SK-N-SH (cell line): ENCODE measurements around the gene RPRM. TPM values are rescaled to one million over a fixed set of nuclear protein-coding genes. Genes with fewer than 3 reads are reported as not detected.

Experiments used
- CTCF ChIA-PET: fragments of 300-600, 350-600 bp; formaldehyde crosslinking; extraction: SDS; loops from one replicate; lab custom pipeline; 2021; lab: Yijun Ruan, JAX
- POLR2A ChIA-PET: fragments of 350-600 bp; sonication (Branson Sonifier 250); formaldehyde crosslinking; extraction: SDS; loops from one replicate; lab custom pipeline; 2020; ENCODE audit warnings: antibody characterized with exemption, inconsistent platforms; lab: Yijun Ruan, JAX
- DNase-seq: peaks from one replicate; pipeline ENCODE4 v3.0.0; 2012
- H2AFZ ChIP-seq: fragments of 200-600 bp; sonication (generic); 2 replicates; pipeline ENCODE4 v1.8.1; 2016; ENCODE audit warnings: antibody characterized with exemption, mild to moderate bottlenecking, low read depth
- H3F3A ChIP-seq: fragments of 200-600 bp; sonication (generic); replicated peaks from 2 replicates; pipeline ENCODE3; 2016; ENCODE audit warnings: antibody characterized with exemption, mild to moderate bottlenecking; ENCODE audit not compliant: insufficient read depth
- H3K27ac ChIP-seq, 2 experiments: fragments of 200-500 bp in 1 of 2; fragments of 200-600 bp in 1 of 2; sonication (Bioruptor generic) in 1 of 2; sonication (generic), shearing (Covaris generic) in 1 of 2; 2 replicates each; pipeline versions ENCODE4 v1.5.1 to v1.6.1; 2014 to 2016; ENCODE audit warnings: low read depth in 2 of 2, inconsistent platforms in 1 of 2, low read length in 1 of 2, mild to moderate bottlenecking in 1 of 2, mixed read lengths in 1 of 2
- H3K27me3 ChIP-seq: fragments of 200-600 bp; sonication (generic), shearing (Covaris generic); 2 replicates; pipeline ENCODE4 v1.6.1; 2016; ENCODE audit warnings: mixed run types; ENCODE audit not compliant: insufficient read depth
- H3K36me3 ChIP-seq, 2 experiments: fragments of 200-500 bp in 1 of 2; fragments of 200-600 bp in 1 of 2; sonication (Bioruptor generic) in 1 of 2; sonication (generic) in 1 of 2; replicated peaks in 1 of 2; 2 replicates each; pipeline versions ENCODE3 to v1.5.1; 2014 to 2016; ENCODE audit warnings: low read length in 1 of 2, mild to moderate bottlenecking in 1 of 2; ENCODE audit not compliant: insufficient read depth in 2 of 2, control insufficient read depth in 1 of 2
- H3K4me1 ChIP-seq, 2 experiments: fragments of 200-500 bp in 1 of 2; fragments of 200-600 bp in 1 of 2; sonication (Bioruptor generic) in 1 of 2; sonication (generic), shearing (Covaris generic) in 1 of 2; 2 replicates each; pipeline versions ENCODE4 v1.5.1 to v1.6.1; 2014 to 2016; ENCODE audit warnings: low read depth in 1 of 2, low read length in 1 of 2, mixed run types in 1 of 2; ENCODE audit not compliant: insufficient read depth in 2 of 2, control insufficient read depth in 1 of 2
- H3K4me2 ChIP-seq: fragments of 200-600 bp; sonication (generic), shearing (Covaris generic); 2 replicates; pipeline ENCODE4 v1.6.1; 2017; ENCODE audit warnings: mixed run types
- H3K4me3 ChIP-seq, 2 experiments: fragments of 200-500 bp in 1 of 2; fragments of 200-600 bp in 1 of 2; sonication (Bioruptor generic) in 1 of 2; sonication (generic), shearing (Covaris generic) in 1 of 2; 2 replicates each; pipeline versions ENCODE4 v1.5.1 to v1.8.1; 2014 to 2016; ENCODE audit warnings: low read depth in 2 of 2, inconsistent platforms in 1 of 2, low read length in 1 of 2, mild to moderate bottlenecking in 1 of 2, mixed read lengths in 1 of 2, moderate library complexity in 1 of 2
- H3K79me2 ChIP-seq: fragments of 200-600 bp; sonication (generic); 2 replicates; pipeline ENCODE4 v1.8.1; 2017; ENCODE audit warnings: mild to moderate bottlenecking; ENCODE audit not compliant: insufficient read depth
- H3K9ac ChIP-seq: fragments of 200-600 bp; sonication (generic); 2 replicates; pipeline ENCODE4 v1.6.1; 2017; ENCODE audit warnings: mixed run types
- H3K9me2 ChIP-seq: fragments of 200-600 bp; sonication (generic); 2 replicates; pipeline ENCODE4 v1.6.1; 2017; ENCODE audit warnings: mixed run types
- H3K9me3 ChIP-seq: fragments of 200-600 bp; sonication (generic); 2 replicates; pipeline ENCODE4 v1.6.1; 2017; ENCODE audit warnings: mixed run types, mild to moderate bottlenecking, moderate library complexity
- H4K20me1 ChIP-seq: fragments of 200-600 bp; sonication (generic); 2 replicates; pipeline ENCODE4 v1.6.1; 2017; ENCODE audit warnings: mild to moderate bottlenecking, mixed run types; ENCODE audit not compliant: insufficient read depth
- CHD2 ChIP-seq: fragments of 150-350 bp; IDR thresholded peaks from 2 replicates; pipeline ENCODE4 v1.6.1; 2018; ENCODE audit warnings: low read length; ENCODE audit not compliant: partially characterized antibody
- CTCF ChIP-seq: fragments of 200-600 bp; sonication (generic); IDR thresholded peaks from 2 replicates; pipeline ENCODE4 v1.6.1; 2017; ENCODE audit warnings: antibody characterized with exemption, mild to moderate bottlenecking, moderate library complexity
- FOXJ3 ChIP-seq: sonication (generic); formaldehyde crosslinking; IDR thresholded peaks from 2 replicates; pipeline ENCODE4 v1.5.1; 2020; ENCODE audit warnings: mild to moderate bottlenecking, missing genetic modification reagents
- NRF1 ChIP-seq: IDR thresholded peaks from 2 replicates; pipeline ENCODE4 v1.6.1; 2012; ENCODE audit warnings: low read depth, mild to moderate bottlenecking, low read length
- PBX3 ChIP-seq: IDR thresholded peaks from 2 replicates; pipeline ENCODE4; 2012
- RAD21 ChIP-seq: IDR thresholded peaks from 2 replicates; pipeline ENCODE4 v1.6.1; 2012; ENCODE audit warnings: mild to moderate bottlenecking, low read length
- RCOR1 ChIP-seq: fragments of 150-350 bp; IDR thresholded peaks from 2 replicates; pipeline ENCODE4 v1.6.1; 2017; ENCODE audit warnings: antibody characterized with exemption, low read length
- SMC3 ChIP-seq: IDR thresholded peaks from 2 replicates; pipeline ENCODE4 v1.6.1; 2012; ENCODE audit warnings: low read depth, low read length, improper control_type of control experiment
- WGBS: methylation state at CpG from one replicate; pipeline ENCODE4 v1.1.6; 2017; ENCODE audit warnings: low lambda C conversion rate; 5-methylcytosine and 5-hydroxymethylcytosine counted together
- polyA plus RNA-seq, 3 experiments: library from polyadenylated mRNA; depleted of rRNA; stranded (reverse); fragments of >200 nt; gene quantifications; 2 replicates each; pipeline ENCODE4 v1.2.3, GENCODE V29; 2012

The RPRM gene
- polyA plus RNA-seq (2012; rRNA removed), result 0.03 and 0.15 TPM in 2 replicates
- 0.07 TPM in 1 of 2 replicates, not detected in the other for polyA plus RNA-seq (2012; cell fraction: cytosol; rRNA removed)
- polyA plus RNA-seq (2012; cell fraction: nucleus; rRNA removed), result 0.06 and 0.07 TPM in 2 replicates

DNA sequence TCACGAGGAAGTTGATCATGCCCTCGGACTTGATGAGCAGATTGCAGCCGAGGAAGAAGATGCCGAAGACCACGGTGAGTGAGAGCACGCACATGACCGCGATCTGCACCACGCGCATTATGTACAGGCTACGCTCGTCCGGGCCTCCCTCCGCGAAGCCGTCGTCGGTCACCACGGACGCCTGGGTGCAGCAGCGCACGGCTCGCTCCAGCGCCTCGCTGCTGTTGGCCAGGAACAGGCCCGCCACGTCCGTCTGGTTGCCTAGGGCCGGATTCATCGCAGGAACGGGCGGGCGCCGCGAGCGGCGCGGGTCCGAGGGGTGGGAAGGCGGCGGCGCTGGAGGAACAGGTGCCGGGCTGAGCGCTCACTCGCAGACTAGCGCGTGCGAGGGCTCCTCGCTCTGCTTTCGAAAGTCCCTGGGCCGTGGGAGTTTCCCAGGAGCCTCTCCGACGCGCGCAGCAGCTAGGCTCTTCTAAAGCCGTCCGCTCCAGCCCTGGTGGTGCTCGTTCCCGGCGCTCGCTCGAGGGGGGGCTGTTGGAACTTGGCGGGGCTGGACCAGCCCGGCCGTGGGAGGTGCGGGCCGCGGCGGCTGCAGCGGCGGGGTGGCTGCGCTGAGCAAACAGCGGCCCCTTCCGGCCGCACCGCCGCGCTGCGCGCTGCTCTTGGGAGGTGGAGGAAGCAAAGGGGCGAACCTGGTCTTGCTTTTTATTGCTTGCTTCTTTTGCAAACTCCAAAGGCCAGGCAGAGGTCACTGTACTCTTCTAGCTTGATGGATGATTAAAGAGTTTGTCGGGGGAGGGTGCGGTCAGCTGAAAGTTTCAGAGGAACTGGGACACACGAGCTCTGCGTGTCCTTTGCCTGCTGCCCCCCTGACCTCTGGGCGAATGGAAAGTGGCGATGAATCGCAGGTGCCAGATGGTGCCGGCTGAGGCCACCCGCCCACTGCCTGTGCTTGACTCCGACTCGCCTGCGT lies at the start of gene RPRM:
Gene RPRM, minus strand, starts transcription at position 474 of the 973 bp plus-strand sequence. Its CDS starts 197 bp downstream, at position 277.
- peaks cover 0 to 10% of the 10 kb centered on the region in 2 experiments; a peak in 1 of 4 replicates for H3K4me1 ChIP-seq
- H3K9me2 ChIP-seq, result no peaks in the 10 kb centered on the region
- H3K36me3 ChIP-seq, result no peaks in the 10 kb centered on the region
- no peaks in the 10 kb centered on the region for H3K79me2 ChIP-seq
- peak within 1 kb of the TSS; percentile 81 for H2AFZ ChIP-seq
- peaks cover 31% of the 10 kb centered on the region for H3K27me3 ChIP-seq
- peak; percentile 88 for DNase-seq
- no peaks in the 10 kb centered on the region for H4K20me1 ChIP-seq
- CTCF ChIA-PET, result interaction anchor here (0.6 to 2.1 kb wide), 20 partner anchors 9 to 897 kb away, joined by 3 to 11 read pairs (median 4); no protein-coding TSS in a partner anchor
- H3K4me3 ChIP-seq, result peak within 1 kb of the TSS; percentile 45 to 63
- peak within 1 kb of the TSS; percentile 79 for H3K4me2 ChIP-seq
- WGBS, result 1% methylated on average over 37 of the region's 93 CpGs
- POLR2A ChIA-PET, result no interaction called here
- no peak for TF ChIP-seq CHD2
- TF ChIP-seq FOXJ3 (CRISPR knock-in tag), result no peak
- TF ChIP-seq SMC3, result peak; percentile 67
- TF ChIP-seq PBX3, result no peak
- TF ChIP-seq RAD21, result peak; percentile 74
- TF ChIP-seq RCOR1, result peak; percentile 46; the same call in 1 of the 2 replicates
- peak; percentile 91 for TF ChIP-seq CTCF
- no peaks in the 10 kb centered on the region for H3K9me3 ChIP-seq
- H3K9ac ChIP-seq, result no peak within 1 kb of the TSS
- no peaks in the 10 kb centered on the region for H3F3A ChIP-seq
- H3K27ac ChIP-seq, result no peak within 1 kb of the TSS

- 0% methylated on average over 1 of the region's 1 CpG for WGBS
- peak; percentile 30 for DNase-seq
- no peak overlapping the region for H3K4me3 ChIP-seq
- no peaks in the 10 kb centered on the region for H3F3A ChIP-seq
- peak; percentile 76 for TF ChIP-seq RAD21
- no peak for TF ChIP-seq CHD2
- no peak for TF ChIP-seq FOXJ3 (CRISPR knock-in tag)
- peak; percentile 56 for TF ChIP-seq SMC3
- TF ChIP-seq NRF1, result no peak
- TF ChIP-seq CTCF, result peak; percentile 93
- H3K9me2 ChIP-seq, result no peaks in the 10 kb centered on the region
- H3K79me2 ChIP-seq, result no peaks in the 10 kb centered on the region
- H3K9ac ChIP-seq, result no peak overlapping the region
- H4K20me1 ChIP-seq, result no peaks in the 10 kb centered on the region
- no peaks in the 10 kb centered on the region for H3K27me3 ChIP-seq
- ChIA-PET POLR2A (no interaction called here), CTCF (interaction anchor here (0.6 to 2.1 kb wide), 21 partner anchors 9 to 1791 kb away, joined by 3 to 10 read pairs (median 4); no protein-coding TSS in a partner anchor)
- no peak overlapping the region for H3K27ac ChIP-seq
- H3K9me3 ChIP-seq, result no peaks in the 10 kb centered on the region
- H2AFZ ChIP-seq, result no peak overlapping the region
- no peaks in the 10 kb centered on the region for H3K4me1 ChIP-seq
- no peaks in the 10 kb centered on the region for H3K36me3 ChIP-seq
- H3K4me2 ChIP-seq, result no peak overlapping the region
Observed at GRCh38 chr2:153519257-153519875, 40.8 kb upstream of the RPRM start.
